IPS-15b (cell line): ENCODE results near the gene DNAJB13.

Experiments used
- H3K27me3 ChIP-seq: one replicate; pipeline ENCODE4 v1.6.1; 2013; ENCODE audit warnings: low read length; ENCODE audit not compliant: control insufficient read depth, insufficient read depth
- H3K36me3 ChIP-seq: one replicate; pipeline ENCODE4 v1.6.1; 2013; ENCODE audit warnings: low read length; ENCODE audit not compliant: control insufficient read depth, insufficient read depth
- H3K4me1 ChIP-seq: one replicate; pipeline ENCODE4 v1.6.1; 2013; ENCODE audit warnings: mild to moderate bottlenecking, low read length; ENCODE audit not compliant: control insufficient read depth, insufficient read depth
- H3K4me3 ChIP-seq: one replicate; pipeline ENCODE4 v1.5.1; 2013; ENCODE audit warnings: low read depth, low read length
- H3K9ac ChIP-seq: one replicate; pipeline ENCODE4 v1.6.1; 2013; ENCODE audit warnings: low read depth, mild to moderate bottlenecking, low read length
- H3K9me3 ChIP-seq: one replicate; pipeline ENCODE4 v1.6.1; 2013; ENCODE audit warnings: mild to moderate bottlenecking, low read length; ENCODE audit not compliant: control insufficient read depth, insufficient read depth

Gene DNAJB13

DNA sequence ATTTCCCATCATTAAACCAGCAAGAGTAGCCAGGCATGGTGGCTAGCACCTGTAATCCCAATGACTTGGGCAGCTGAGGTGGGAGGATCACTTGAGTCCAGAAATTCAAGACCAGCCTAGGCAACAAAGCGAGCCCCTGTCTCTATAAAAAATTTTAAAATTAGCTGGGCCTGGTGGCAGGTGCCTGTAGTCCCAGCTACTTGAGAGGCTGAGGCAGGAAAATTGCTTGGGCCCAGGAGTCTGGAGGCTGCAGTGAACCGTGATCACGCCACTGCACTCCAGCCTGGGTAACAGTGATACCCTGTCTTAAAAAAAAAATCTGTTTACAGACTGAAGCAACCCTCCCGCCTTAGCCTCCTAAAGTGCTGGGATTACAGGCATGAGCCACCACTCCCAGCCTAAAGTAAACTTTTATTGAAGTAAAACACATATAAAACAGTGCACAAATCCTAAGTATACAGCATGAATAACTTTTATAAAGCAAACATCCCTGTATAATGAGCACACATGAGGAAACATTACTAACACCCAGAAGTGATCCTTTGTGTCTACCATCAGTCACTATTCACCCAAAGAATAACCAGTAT, 45.4 kb downstream of the DNAJB13 start:
- Histone ChIP-seq H3K36me3 (no peaks in the 10 kb centered on the region), H3K9me3 (no peaks in the 10 kb centered on the region), H3K27me3 (no peaks in the 10 kb centered on the region), H3K9ac (no peak overlapping the region), H3K4me3 (no peak overlapping the region), H3K4me1 (no peaks in the 10 kb centered on the region)

DNA sequence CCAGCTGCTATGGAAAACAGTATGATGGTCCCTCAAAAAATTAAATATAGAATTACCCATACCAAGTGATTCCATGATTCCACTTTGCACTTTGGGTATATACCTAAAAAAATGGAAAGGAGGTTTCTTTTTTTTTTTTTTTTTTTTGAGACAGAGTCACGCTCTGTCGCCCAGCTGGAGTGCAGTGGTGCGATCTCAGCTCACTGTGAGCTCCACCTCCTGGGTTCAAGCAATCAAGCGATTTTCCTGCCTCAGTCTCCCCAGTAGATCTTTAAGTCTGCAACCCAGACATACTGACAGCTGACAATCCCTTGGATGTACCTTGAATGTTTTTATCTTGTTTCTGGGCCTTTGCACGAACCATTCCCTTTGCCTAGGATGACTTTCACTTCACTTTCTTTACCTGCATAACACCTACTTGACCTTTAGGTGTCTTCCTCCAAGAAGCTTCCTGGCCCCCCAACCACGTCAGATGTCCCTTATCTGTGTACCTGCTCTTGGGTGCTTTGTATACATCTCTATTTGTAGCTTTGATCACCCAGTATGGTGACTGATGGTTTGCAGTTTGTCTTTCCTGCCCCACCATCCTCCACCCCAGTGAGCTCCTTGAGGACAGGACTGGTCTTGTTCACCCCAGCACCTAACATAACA, 46.4 kb downstream of the DNAJB13 start:
- no peak overlapping the region for H3K4me3 ChIP-seq
- no peaks in the 10 kb centered on the region for H3K4me1 ChIP-seq
- H3K36me3 ChIP-seq = no peaks in the 10 kb centered on the region
- H3K9me3 ChIP-seq = no peaks in the 10 kb centered on the region
- H3K27me3 ChIP-seq = no peaks in the 10 kb centered on the region
- no peak overlapping the region for H3K9ac ChIP-seq

DNA sequence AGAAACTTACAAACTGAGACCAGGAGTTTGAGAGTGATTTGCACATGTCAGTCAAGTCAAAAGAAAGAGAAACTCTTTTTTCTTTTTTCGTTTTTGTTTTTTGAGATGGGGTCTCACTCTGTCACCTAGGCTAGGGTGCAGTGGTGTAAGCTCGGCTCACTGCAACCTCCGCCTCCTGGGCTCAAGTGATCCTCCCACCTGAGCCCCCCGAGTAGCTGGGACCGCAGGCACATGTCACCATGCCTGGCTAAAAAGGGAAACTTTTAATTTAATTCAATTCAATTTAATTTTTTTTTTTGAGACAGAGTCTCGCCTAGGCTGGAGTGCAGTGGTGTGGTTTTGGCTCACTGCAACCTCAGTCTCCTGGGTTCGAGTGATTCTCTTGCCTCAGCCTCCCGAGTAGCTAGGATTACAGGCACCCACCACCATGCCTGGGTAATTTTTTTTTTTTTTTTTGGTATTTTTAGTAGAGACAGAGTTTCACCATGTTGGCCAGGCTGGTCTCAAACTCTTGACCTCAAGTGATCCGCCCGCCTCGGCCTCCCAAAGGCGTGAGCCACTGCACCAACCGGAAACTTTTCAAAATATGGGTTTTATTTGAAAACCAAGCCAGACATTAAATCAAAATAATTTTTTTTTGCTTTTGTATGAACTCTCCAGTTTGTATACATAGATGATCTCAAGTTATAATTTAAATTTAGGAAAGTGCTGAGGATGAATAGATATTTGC, 48.2 kb downstream of the DNAJB13 start:
- no peak overlapping the region for H3K9ac ChIP-seq
- no peaks in the 10 kb centered on the region for H3K27me3 ChIP-seq
- H3K36me3 ChIP-seq = peaks cover 4% of the 10 kb centered on the region
- H3K4me3 ChIP-seq = no peak overlapping the region
- H3K9me3 ChIP-seq = no peaks in the 10 kb centered on the region
- H3K4me1 ChIP-seq = no peaks in the 10 kb centered on the region

DNA sequence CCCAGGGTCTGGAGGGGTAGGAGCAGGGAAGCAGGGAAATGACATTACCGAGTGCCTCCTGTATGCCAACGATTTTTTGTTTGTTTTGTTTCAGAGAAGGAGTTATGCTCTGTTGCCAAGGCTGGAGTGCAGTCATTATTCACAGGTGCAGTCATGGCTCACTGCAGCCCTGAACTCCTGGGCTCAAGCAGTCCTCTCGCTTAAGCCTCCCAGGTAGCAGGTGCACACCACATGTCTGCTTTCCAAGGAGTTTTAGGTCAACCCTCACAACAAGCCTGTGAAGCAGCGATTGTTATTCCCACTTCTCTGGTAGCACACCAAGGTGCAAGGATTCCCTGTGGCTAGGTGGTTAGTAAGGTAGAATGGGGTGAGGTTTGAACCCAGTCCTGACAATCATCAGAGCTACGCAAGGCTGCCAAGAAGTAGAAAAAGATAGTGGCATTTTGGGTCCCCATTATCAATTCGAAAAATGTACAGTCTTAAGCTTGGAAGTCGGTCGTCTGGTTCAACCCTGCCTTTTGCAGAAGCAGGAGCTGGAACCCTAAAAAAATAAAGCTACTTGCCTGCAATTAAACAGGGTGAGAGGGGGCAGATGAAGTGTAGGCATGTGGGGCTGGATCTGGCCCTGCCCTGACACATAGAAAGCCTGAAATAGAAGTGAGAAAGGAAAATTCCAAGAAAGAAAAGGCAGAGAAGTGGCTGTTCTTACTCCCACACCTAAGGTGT, 48.9 kb downstream of the DNAJB13 start:
- no peaks in the 10 kb centered on the region for H3K27me3 ChIP-seq
- peaks cover 4% of the 10 kb centered on the region for H3K36me3 ChIP-seq
- no peaks in the 10 kb centered on the region for H3K4me1 ChIP-seq
- no peak overlapping the region for H3K4me3 ChIP-seq
- H3K9me3 ChIP-seq = no peaks in the 10 kb centered on the region
- no peak overlapping the region for H3K9ac ChIP-seq

DNA sequence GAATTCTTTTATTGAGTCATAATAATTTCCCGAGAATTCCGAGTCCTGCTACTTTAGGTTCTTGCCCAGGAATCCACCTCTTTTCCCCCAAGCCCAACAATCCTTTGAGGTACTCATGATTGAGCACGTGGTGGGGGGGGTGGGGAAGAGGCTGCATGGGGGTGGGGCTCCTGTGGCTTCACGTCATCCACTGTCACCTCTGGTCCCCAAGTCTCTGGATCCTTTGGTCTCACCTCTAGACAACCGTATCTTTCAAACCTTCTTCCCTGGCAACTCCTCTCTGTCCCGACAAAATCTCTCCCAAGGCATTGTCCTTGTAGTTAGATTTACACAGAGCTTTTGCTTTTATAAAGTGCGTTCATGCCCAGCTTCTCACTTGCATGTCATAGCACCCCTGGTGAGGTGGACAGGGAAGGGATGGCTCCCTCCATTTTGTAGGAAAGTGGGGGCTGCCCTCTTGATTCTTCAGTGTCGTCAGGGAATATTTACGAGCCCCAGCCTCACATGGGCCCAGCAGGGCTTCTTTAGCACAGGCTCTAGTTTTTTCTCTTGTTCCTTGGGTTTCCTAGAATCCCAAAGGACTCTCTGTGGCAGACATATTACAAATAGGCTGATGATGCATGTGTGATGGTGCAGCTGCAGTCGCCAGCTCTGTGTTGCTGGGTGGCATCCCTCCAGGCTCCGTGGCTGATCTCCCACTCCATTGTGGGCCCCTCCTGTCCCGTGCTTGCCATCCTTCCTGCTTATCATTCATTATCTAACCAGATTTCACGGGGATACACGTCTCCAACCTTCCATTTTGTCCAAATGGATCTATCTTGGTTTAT, 49.7 kb downstream of the DNAJB13 start:
- Histone ChIP-seq H3K27me3 (no peaks in the 10 kb centered on the region), H3K9ac (no peak overlapping the region), H3K4me1 (no peaks in the 10 kb centered on the region), H3K36me3 (peaks cover 4% of the 10 kb centered on the region), H3K9me3 (no peaks in the 10 kb centered on the region), H3K4me3 (no peak overlapping the region)

DNA sequence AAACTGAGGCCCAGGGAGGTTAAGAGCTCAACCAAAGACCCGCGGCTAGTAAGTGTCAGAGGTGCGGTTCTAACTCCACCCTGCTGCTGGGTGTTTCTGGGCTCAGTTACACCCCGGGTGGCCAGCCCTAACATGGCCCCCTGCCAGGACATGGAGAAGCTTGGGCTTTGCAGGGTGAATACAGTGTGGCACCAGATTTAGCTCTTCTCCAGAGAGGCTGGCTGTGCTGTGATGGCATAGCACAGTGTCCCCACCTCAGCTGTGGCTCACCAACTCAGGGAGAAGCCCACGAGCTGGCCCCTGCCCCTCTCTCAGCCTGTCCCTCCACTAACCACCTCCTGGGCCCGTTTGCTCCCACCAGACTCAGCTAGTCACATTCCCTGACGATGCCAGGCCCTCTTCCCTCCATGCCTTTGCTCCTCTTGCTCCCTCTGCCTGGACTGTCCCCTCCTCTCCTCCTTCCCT, 51.0 kb downstream of the DNAJB13 start:
- Histone ChIP-seq H3K27me3 (no peaks in the 10 kb centered on the region), H3K9ac (no peak overlapping the region), H3K4me3 (no peak overlapping the region), H3K36me3 (peaks cover 4% of the 10 kb centered on the region), H3K9me3 (no peaks in the 10 kb centered on the region), H3K4me1 (no peaks in the 10 kb centered on the region)

DNA sequence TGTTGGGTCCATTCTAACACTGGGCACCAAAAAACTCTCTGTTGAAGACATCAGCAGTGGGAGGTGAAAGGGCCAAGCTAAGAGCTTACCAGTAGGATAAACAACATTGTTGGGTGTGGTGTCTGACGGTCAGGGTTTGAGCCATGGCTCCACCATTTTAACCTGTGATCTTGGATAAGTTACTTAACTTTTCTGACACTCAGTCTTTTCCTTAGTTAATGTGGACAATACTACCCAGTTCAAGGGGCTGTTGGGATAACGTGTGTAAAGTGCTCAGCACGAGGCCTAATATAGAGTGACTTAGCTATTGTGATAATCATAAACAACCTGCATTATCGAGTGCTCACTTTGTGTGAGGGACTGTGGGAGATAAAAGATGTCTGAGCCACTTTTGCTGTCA, 52.0 kb downstream of the DNAJB13 start:
- no peak overlapping the region for H3K4me3 ChIP-seq
- H3K9me3 ChIP-seq = no peaks in the 10 kb centered on the region
- H3K4me1 ChIP-seq = no peaks in the 10 kb centered on the region
- H3K27me3 ChIP-seq = no peaks in the 10 kb centered on the region
- no peak overlapping the region for H3K9ac ChIP-seq
- H3K36me3 ChIP-seq = peaks cover 4% of the 10 kb centered on the region

DNA sequence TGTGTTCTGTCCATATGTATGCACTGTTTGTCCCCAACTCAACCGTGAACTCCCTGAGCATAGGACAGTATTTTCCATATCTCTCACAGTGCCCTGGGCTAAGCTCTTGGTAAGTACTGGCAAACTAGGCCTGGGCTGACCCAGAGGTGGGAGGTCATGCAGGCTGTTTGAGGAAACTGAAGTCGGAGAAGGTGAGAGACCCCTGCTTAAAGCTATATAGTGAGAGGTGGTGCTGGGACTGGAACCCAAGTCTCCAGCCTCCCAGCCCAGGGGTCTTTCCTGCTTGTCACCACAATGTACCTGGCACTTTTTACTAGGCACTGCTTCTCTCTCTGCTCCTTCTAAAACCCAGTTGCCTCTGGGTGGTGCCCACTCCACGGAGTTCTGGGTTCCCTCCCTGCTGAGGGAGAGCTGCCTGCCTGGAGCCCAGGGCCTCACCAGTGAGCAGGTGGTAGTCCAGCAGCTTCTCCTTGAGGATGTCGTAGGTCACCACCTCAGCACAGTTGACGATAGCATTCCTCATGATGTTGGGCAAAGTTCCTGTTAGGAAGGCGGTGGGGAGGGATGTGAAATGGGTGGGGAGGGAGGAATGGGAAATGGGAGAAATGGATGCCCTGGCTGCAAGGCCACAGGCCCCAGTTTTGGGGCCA, 53.3 kb downstream of the DNAJB13 start:
- Histone ChIP-seq H3K4me3 (no peak overlapping the region), H3K9ac (no peak overlapping the region), H3K36me3 (peaks cover 4% of the 10 kb centered on the region), H3K4me1 (no peaks in the 10 kb centered on the region), H3K27me3 (no peaks in the 10 kb centered on the region), H3K9me3 (no peaks in the 10 kb centered on the region)

DNA sequence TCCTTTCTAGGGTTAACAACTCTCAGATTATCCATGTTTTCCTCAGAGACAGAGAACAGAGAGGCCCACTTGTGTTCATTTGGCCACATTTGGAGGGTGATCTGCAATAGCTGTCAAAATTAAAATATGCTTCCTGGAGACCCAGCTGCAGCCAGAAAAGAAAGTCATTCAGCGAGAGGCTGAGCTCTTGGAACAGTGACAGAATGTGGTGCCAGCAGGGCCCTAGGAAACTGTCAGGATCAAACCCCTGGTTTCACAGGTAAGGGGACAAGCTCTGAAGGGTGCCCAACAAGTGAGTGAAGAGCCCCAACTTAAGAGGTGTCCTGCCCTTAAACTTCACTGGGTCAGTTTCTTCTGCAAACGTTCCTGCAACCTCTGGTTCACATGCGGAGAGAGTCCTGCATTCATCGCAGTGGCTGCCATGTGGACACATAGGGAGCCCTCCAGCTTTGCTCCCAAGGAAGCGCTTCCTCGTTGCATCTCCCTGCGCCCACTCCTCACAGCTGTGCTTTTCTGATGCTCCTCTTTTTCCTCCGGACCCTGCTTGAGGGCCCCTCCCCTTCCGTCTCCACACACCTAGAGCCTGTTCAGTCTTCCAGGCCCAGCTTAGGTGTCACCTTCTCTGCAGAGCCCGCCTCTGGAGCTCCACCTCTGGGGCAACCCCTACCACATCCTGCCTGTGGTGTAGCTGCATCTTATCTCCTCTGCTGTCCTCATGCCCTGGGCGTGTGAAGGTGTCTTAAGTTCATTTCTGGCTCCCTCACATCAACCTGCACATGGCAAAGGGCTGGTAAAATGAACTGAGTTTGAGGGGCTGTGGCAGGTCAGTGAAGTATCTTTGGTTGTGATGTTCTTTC, 54.2 kb downstream of the DNAJB13 start:
- no peaks in the 10 kb centered on the region for H3K4me1 ChIP-seq
- peaks cover 4% of the 10 kb centered on the region for H3K36me3 ChIP-seq
- no peaks in the 10 kb centered on the region for H3K9me3 ChIP-seq
- H3K9ac ChIP-seq = no peak overlapping the region
- H3K27me3 ChIP-seq = no peaks in the 10 kb centered on the region
- H3K4me3 ChIP-seq = no peak overlapping the region

DNA sequence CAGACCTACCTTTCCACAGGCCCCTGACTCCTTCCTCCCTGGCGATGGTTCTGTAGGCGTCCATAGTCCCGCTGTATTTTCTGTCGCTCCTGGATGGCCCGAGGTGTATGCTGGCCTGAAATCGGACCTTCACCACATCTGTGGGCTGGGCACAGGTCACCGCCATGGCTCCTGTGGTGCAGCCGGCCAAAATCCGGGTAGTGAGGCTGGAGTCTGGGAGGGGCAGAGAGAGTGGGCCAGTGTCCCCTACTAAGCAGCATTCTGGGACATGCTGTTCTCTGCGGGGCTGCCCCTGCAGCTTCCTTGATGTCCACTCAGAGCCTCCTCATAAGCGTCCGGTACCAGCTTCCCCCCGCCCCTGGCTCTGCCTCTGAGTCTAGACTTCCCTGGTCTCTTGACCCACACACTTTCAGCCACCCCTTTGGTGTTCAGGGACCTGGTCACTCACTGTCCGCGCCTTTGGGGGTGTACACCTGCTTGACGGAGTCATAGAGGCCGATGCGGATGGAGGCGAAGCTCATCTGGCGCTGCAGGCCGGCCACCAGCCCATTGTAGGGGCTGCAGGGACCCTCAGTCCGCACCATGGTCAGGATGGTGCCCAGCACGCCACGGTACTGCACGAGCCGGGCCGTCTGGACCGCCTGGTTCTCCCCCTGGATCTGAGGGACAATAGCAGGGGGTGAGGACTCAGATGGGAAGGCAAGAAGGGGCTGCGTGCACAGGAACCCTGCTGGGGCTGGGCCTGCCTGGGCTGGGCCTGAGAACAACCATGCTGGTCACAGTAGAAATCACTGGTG, 55.1 kb downstream of the DNAJB13 start:
- no peaks in the 10 kb centered on the region for H3K27me3 ChIP-seq
- peaks cover 4% of the 10 kb centered on the region for H3K36me3 ChIP-seq
- no peaks in the 10 kb centered on the region for H3K9me3 ChIP-seq
- no peak overlapping the region for H3K4me3 ChIP-seq
- no peaks in the 10 kb centered on the region for H3K4me1 ChIP-seq
- H3K9ac ChIP-seq = no peak overlapping the region
